NT2/D1 (cell line): Measurements from ENCODE around the gene HELT.

ENCODE experiments used
- SUZ12 ChIP-seq: IDR thresholded peaks from 2 replicates; pipeline ENCODE4 v1.6.1; 2011; ENCODE audit not compliant: insufficient read length, insufficient read depth; ENCODE audit errors: extremely low read depth
- YY1 ChIP-seq: IDR thresholded peaks from 2 replicates; pipeline ENCODE4 v1.6.1; 2011; ENCODE audit not compliant: insufficient read length, insufficient read depth
- ZNF274 ChIP-seq: IDR thresholded peaks from 2 replicates; pipeline ENCODE4 v1.6.1; 2011; ENCODE audit warnings: mild to moderate bottlenecking, low read depth, low read length

- TF ChIP-seq ZNF274 (no peak), SUZ12 (peak; percentile 27), YY1 (no peak)
Measured at GRCh38 chr4:185019456-185020292, 1.4 kb downstream of the HELT start.
